Spleen (tissue), 11 donors: ENCODE results near the gene DIP2C. TPM values are rescaled to one million over a fixed set of nuclear protein-coding genes. Genes with fewer than 3 reads are reported as not detected.

Experiments used
- DNase-seq: peaks from one replicate; pipeline ENCODE4 v3.0.0-alpha.2; 2020
- H3K27ac ChIP-seq, 8 donors: fragments of 200-600 bp; sonication (generic) in 7 of 8; 1 replicate in 4 of 8; 2 replicates in 4 of 8; pipeline versions ENCODE4 v1.5.0 to v1.8.0; 2016 to 2021; ENCODE audit warnings: inconsistent platforms in 4 of 8, mild to moderate bottlenecking in 4 of 8, moderate library complexity in 1 of 8
- H3K27me3 ChIP-seq, 7 donors: fragments of 200-600 bp; sonication (generic) in 6 of 7; replicated peaks in 1 of 7; 1 replicate in 4 of 7; 2 replicates in 3 of 7; pipeline versions ENCODE4 v1.5.0 to v1.8.0; 2016 to 2021; ENCODE audit warnings: inconsistent platforms in 3 of 7, mild to moderate bottlenecking in 1 of 7
- H3K36me3 ChIP-seq, 6 donors: fragments of 200-600 bp; sonication (generic) in 5 of 6; 1 replicate in 4 of 6; 2 replicates in 2 of 6; pipeline versions ENCODE4 v1.5.0 to v1.8.0; 2016 to 2021; ENCODE audit warnings: inconsistent platforms in 2 of 6
- H3K4me1 ChIP-seq, 6 donors: fragments of 200-600 bp; sonication (generic) in 5 of 6; 1 replicate in 3 of 6; 2 replicates in 3 of 6; pipeline versions ENCODE4 v1.5.0 to v1.8.0; 2016 to 2021; ENCODE audit warnings: inconsistent platforms in 3 of 6
- H3K4me3 ChIP-seq, 8 donors: fragments of 200-600 bp; sonication (generic) in 7 of 8; 1 replicate in 4 of 8; 2 replicates in 4 of 8; pipeline versions ENCODE4 v1.5.0 to v1.8.0; 2016 to 2021; ENCODE audit warnings: inconsistent platforms in 4 of 8, mild to moderate bottlenecking in 4 of 8, moderate library complexity in 2 of 8
- H3K9me3 ChIP-seq, 8 donors: fragments of 200-600 bp; sonication (generic) in 7 of 8; 1 replicate in 4 of 8; 2 replicates in 4 of 8; pipeline versions ENCODE4 v1.5.0 to v1.8.0; 2016 to 2021; ENCODE audit warnings: inconsistent platforms in 4 of 8
- POLR2A ChIP-seq, 3 donors: fragments of 450-650 bp; IDR thresholded peaks; one replicate each; pipeline ENCODE4 v1.5.1; 2017; ENCODE audit warnings: antibody characterized with exemption in 3 of 3, mild to moderate bottlenecking in 1 of 3
- POLR2AphosphoS5 ChIP-seq, 3 donors: sonication (generic); formaldehyde crosslinking; IDR thresholded peaks; one replicate each; pipeline ENCODE4 v1.5.1; 2017; ENCODE audit warnings: antibody characterized with exemption in 3 of 3
- WGBS, 5 donors: extraction: QIAGEN DNeasy Blood & Tissue Kit in 3 of 5; methylation state at CpG; one replicate each; pipeline versions ENCODE4 v1.1.5 to v1.1.7; 2013 to 2018; 5-methylcytosine and 5-hydroxymethylcytosine counted together
- intact Hi-C: fragments of 100-400 bp; cut with DNase I; formaldehyde crosslinking; loops from one replicate; pipeline ENCODE4 v1.15.0; 2023; ENCODE audit warnings: low total_unique reads
- polyA plus RNA-seq, 3 donors: library from polyadenylated mRNA; stranded (reverse); fragments of 200-250 nt; gene quantifications; one replicate each; pipeline ENCODE4 v1.2.1, GENCODE V29; 2013
- total RNA-seq, 7 donors: library from RNA; depleted of rRNA in 3 of 7; stranded (reverse); fragments of >200 nt in 3 of 7; fragmentation: NEBNext Ultra II Directional in 4 of 7; extraction: Animal tissue kit (Norgen Biotek cat#: 25700) in 4 of 7; gene quantifications; one replicate each; pipeline versions ENCODE4 v1.1.0 to v1.2.1, GENCODE V29; 2016 to 2021
- TF ChIP-seq, protein P1 (sequence below), 11 experiments: fragments of 200-600 bp in 7 of 11; fragments of 450-650 bp in 4 of 11; sonication (generic) in 4 of 11; IDR thresholded peaks in 8 of 11; conservative IDR thresholded peaks in 3 of 11; 1 replicate in 7 of 11; 2 replicates in 4 of 11; pipeline versions ENCODE4 v1.4.0 to v1.8.0; 2016 to 2021; ENCODE audit warnings: antibody characterized with exemption in 11 of 11, inconsistent platforms in 4 of 11, mild to moderate bottlenecking in 1 of 11
- donor health status: healthy with polysubstance abuse.
- donor health status: DM: no; HTN: no; CAD: no; lungs with moderate emphysema.
- donor health status: DM: no; HTN: no; CAD: no.
- donor health status: Bipolar disorder and iron deficiency.
- donor health status: healthy.
- donor health status: DM: no; HTN: no; CAD: no.
- donor health status: DM: yes; HTN: yes; CAD: no.

The DIP2C gene
- total and polyA plus RNA-seq, 10 donors, result 2.2 to 13.1 (median 9.0) TPM

DNA sequence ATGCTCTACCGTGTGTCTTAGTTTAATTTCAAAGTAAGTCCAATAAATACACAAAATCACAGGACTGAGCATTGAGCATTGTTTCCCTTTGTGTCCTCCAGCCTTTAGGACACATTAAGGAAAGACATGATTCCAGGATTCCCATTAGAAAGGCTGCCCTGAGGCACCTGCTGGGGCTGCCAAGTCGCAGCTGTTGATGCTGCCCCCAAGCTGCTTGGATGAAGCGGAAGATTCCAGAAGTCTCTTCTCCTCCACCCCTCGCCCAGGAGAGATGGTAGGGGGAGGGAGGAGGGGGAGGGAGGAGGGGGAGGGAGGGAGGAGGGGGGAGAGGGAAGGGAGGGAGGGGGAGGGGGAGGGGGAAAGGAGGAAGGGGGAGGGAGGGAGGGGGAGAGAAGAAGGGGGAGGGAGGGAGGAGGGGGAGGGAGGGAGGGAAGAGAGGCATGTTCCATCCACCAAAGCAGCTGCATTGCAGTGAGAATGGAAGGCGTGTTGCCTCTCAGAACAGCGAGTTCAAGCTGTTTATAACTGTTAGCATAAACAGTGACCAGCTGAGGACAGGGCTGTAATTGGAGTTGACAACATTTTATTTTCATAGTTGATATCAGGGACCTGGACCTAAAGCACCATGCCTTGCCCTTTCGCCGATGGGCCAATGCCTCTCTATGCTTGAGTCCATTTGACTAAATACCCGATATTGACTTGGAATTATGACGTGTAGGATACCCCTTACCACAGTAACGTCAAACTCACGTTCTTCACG, 67.3 kb downstream of the DIP2C start:
- H3K27ac ChIP-seq, result peak overlapping the region in 4 of 8 donors; percentile 36 to 60 (median 51)
- no peak overlapping the region for H3K4me3 ChIP-seq
- no peaks in the 10 kb centered on the region for H3K36me3 ChIP-seq
- peaks cover 0 to 79% (median 0%) of the 10 kb centered on the region in 7 donors for H3K27me3 ChIP-seq
- WGBS, 5 donors, result 87 to 92% (median 88%) methylated on average over 10 to 13 of the region's 13 CpGs
- peaks cover 0 to 64% (median 38%) of the 10 kb centered on the region in 6 donors for H3K4me1 ChIP-seq
- TF ChIP-seq POLR2AphosphoS5 (IDR thresholded peaks at IDR 0.05), result no peak
- TF ChIP-seq POLR2A (IDR thresholded peaks at IDR 0.05), result no peak
- TF ChIP-seq, protein P1, sequence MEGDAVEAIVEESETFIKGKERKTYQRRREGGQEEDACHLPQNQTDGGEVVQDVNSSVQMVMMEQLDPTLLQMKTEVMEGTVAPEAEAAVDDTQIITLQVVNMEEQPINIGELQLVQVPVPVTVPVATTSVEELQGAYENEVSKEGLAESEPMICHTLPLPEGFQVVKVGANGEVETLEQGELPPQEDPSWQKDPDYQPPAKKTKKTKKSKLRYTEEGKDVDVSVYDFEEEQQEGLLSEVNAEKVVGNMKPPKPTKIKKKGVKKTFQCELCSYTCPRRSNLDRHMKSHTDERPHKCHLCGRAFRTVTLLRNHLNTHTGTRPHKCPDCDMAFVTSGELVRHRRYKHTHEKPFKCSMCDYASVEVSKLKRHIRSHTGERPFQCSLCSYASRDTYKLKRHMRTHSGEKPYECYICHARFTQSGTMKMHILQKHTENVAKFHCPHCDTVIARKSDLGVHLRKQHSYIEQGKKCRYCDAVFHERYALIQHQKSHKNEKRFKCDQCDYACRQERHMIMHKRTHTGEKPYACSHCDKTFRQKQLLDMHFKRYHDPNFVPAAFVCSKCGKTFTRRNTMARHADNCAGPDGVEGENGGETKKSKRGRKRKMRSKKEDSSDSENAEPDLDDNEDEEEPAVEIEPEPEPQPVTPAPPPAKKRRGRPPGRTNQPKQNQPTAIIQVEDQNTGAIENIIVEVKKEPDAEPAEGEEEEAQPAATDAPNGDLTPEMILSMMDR (IDR thresholded peaks at IDR 0.05 in 8 of 11, conservative IDR thresholded peaks at IDR 0.05 in 3 of 11), result no peak
- intact Hi-C loops, result no loop called here
- H3K9me3 ChIP-seq, result no peaks in the 10 kb centered on the region
- DNase-seq, result peak; percentile 34

DNA sequence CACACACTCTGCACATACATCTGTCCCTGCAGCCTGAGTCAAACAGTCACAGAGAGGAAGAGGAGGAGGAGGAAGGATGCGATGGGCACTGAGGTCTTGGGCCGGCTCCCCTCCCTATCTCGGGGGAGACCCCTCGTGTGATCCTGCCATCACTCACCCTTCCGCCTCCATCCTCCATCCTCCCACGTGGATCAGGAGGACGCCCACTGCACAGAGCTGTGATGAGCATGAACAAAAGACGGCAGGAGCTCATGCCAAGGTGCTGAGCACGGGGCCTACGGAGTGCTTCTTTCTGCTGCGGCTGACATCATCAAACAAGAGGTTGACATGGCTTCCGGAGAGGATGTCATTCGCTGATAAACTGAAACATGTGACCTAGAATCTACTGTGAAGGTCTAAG, 68.0 kb downstream of the DIP2C start:
- Histone ChIP-seq H3K4me3 (no peak overlapping the region), H3K27me3 (peaks cover 0 to 82% (median 0%) of the 10 kb centered on the region in 7 donors), H3K36me3 (no peaks in the 10 kb centered on the region), H3K9me3 (no peaks in the 10 kb centered on the region), H3K4me1 (peaks cover 0 to 64% (median 38%) of the 10 kb centered on the region in 6 donors), H3K27ac (peak overlapping the region in 4 of 8 donors; percentile 36 to 60 (median 51))
- peak; percentile 63 for DNase-seq
- peak in 1 of 3 donors; percentile 40 for TF ChIP-seq POLR2AphosphoS5 (IDR thresholded peaks at IDR 0.05)
- TF ChIP-seq, protein P1 (IDR thresholded peaks at IDR 0.05 in 8 of 11, conservative IDR thresholded peaks at IDR 0.05 in 3 of 11), result no peak
- TF ChIP-seq POLR2A (IDR thresholded peaks at IDR 0.05), result no peak
- intact Hi-C loops, result no loop called here
- WGBS, 5 donors, result 63 to 73% (median 66%) methylated on average over 13 of the region's 13 CpGs

DNA sequence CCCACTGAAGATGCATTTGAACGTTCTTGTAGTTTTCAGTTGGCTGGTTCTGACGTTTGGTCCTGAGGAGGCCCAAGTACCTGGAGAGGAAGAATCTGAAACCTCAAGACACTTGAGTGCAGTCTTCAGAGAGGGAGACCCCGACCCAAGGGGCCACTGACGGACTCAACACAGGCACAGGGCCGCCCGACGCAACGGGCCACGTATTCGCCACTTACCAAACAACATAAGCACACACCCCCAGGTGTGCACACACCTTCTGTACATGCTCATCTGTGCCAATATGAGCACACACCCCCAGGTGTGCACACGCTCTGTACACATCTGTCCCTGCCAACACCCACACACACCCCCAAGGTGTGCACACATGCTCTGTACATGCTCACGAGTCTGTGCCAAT, 68.5 kb downstream of the DIP2C start:
- TF ChIP-seq, protein P1 (IDR thresholded peaks at IDR 0.05 in 8 of 11, conservative IDR thresholded peaks at IDR 0.05 in 3 of 11), result no peak
- TF ChIP-seq POLR2A (IDR thresholded peaks at IDR 0.05) (no peak), POLR2AphosphoS5 (IDR thresholded peaks at IDR 0.05) (no peak)
- Histone ChIP-seq H3K9me3 (no peaks in the 10 kb centered on the region), H3K27ac (no peak overlapping the region), H3K36me3 (no peaks in the 10 kb centered on the region), H3K4me1 (peaks cover 0 to 61% (median 37%) of the 10 kb centered on the region in 6 donors), H3K27me3 (peaks cover 0 to 81% (median 0%) of the 10 kb centered on the region in 7 donors), H3K4me3 (no peak overlapping the region)
- WGBS, 5 donors, result 81 to 86% (median 82%) methylated on average over 12 of the region's 12 CpGs
- intact Hi-C loops, result no loop called here
- DNase-seq, result peak; percentile 69

DNA sequence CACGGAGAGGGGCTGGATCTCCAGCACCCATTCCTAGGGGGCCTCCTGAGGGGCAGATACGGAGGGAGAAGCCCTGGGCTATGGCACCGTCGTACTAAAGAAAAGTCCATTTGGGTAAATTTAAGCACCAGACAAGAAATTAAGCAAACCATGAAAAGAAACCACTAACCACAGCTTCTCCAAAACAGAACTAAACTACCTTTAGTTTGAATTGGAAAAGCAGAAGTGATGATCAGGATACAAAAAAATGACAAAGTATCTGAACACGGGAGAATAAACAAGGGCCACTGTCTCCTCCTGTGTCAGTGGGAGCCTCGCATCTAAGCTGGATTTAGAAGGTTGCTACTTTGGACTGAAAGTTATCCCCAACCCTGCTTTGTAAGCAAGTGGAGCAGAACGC, 69.1 kb downstream of the DIP2C start:
- H3K4me3 ChIP-seq, result no peak overlapping the region
- no peak for TF ChIP-seq POLR2A (IDR thresholded peaks at IDR 0.05)
- TF ChIP-seq, protein P1 (IDR thresholded peaks at IDR 0.05 in 8 of 11, conservative IDR thresholded peaks at IDR 0.05 in 3 of 11), result no peak
- no peak for TF ChIP-seq POLR2AphosphoS5 (IDR thresholded peaks at IDR 0.05)
- peak; percentile 6 for DNase-seq
- intact Hi-C loops, result no loop called here
- no peak overlapping the region for H3K27ac ChIP-seq
- H3K9me3 ChIP-seq, result no peaks in the 10 kb centered on the region
- peaks cover 0 to 56% (median 32%) of the 10 kb centered on the region in 6 donors for H3K4me1 ChIP-seq
- 28 to 45% (median 35%) methylated on average over 7 of the region's 7 CpGs for WGBS, 5 donors
- peaks cover 0 to 75% (median 0%) of the 10 kb centered on the region in 7 donors for H3K27me3 ChIP-seq
- no peaks in the 10 kb centered on the region for H3K36me3 ChIP-seq
